Measurements from ENCODE around the gene GPR17.

The GPR17 gene

DNA sequence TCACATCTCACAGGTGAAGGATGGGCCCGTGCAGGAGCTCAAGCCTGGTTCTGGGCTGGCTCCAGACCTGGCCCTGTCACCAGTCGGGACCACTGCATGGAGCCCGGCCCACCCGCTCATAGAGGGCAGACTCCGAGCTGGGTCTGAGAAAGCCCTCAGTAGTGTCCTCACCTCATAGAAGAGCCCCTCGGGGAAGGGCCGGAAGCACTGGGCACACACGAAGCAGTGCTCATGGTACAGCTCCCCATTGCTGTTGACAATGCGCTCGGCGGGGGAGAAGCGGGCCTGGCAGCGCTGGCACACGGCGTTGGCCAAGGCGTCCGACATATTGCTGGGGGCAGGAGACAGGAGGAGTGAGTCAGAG, 11.3 kb downstream of the GPR17 start:
- Histone ChIP-seq H2BK15ac (ENCODE audit: low read depth, poor library complexity, severe bottlenecking) (no peak overlapping the region), H3K9me3 (ENCODE audit: control insufficient read depth, low read length) (no peaks in the 10 kb centered on the region), H3K27ac (ENCODE audit: low read length, poor library complexity, severe bottlenecking) (no peak overlapping the region), H3K4ac (ENCODE audit: low read depth in 1 of 2, low read length in 2 of 2) (no peak overlapping the region), H4K8ac (ENCODE audit: low read length) (no peak overlapping the region), H3K27me3 (ENCODE audit: control insufficient read depth in 1 of 2, insufficient read depth in 1 of 2, low read length in 2 of 2) (peaks cover 0 to 6% of the 10 kb centered on the region in 2 experiments), H2BK12ac (ENCODE audit: low read length in 2 of 2) (no peak overlapping the region), H3K4me1 (ENCODE audit: control insufficient read depth, insufficient read depth, low read depth, low read length) (peaks cover 26% of the 10 kb centered on the region), H3K36me3 (ENCODE audit: control insufficient read depth in 1 of 2, insufficient read depth in 2 of 2, low read depth in 1 of 2, low read length in 2 of 2) (peaks cover 0 to 42% of the 10 kb centered on the region in 2 experiments), H2AK5ac (ENCODE audit: low read length, severe bottlenecking) (no peak overlapping the region), H3K14ac (ENCODE audit: low read length in 2 of 2) (no peak overlapping the region), H2BK120ac (ENCODE audit: low read depth, low read length) (no peak overlapping the region), H3K18ac (ENCODE audit: low read depth in 1 of 2, low read length in 2 of 2) (no peak overlapping the region), H3K79me1 (replicated peaks; ENCODE audit: low read length, poor library complexity, severe bottlenecking) (peaks cover 6% of the 10 kb centered on the region), H3K4me3 (ENCODE audit: insufficient read depth in 1 of 2, low read depth in 1 of 2, low read length in 2 of 2) (no peak overlapping the region), H3K4me2 (ENCODE audit: low read length, poor library complexity, severe bottlenecking) (no peak overlapping the region), H2AFZ (ENCODE audit: low read depth, low read length) (no peak overlapping the region), H4K91ac (ENCODE audit: low read length) (no peak overlapping the region), H2BK5ac (ENCODE audit: low read depth, low read length, poor library complexity, severe bottlenecking) (no peak overlapping the region), H3K9ac (ENCODE audit: low read length) (no peak overlapping the region), H3K23ac (ENCODE audit: low read length in 2 of 2) (no peak overlapping the region)
- no peak for DNase-seq
- 98% methylated on average over 17 of the region's 17 CpGs for WGBS

DNA sequence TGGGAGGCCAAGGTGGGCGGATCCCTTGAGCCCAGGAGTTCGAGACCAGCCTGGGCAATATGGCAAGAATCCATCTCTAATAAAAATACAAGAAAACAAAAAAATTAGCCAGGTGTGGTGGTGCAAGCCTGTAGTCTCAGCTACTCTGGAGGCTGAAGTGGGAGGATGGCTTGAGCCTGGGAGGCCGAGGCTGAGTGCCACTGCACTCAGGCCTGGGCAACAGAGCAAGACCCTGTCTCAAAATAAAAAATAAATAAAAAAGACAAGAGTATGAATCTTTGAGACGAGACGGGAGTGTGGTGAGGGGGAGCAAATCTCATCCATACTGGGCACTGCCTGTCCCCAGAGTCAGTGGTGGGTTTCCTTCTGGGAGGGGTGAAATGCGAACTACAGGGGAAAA, 12.2 kb downstream of the GPR17 start:
- H3K18ac ChIP-seq (ENCODE audit: low read depth in 1 of 2, low read length in 2 of 2): no peak overlapping the region
- H2AFZ ChIP-seq (ENCODE audit: low read depth, low read length): no peak overlapping the region
- H3K4ac ChIP-seq (ENCODE audit: low read depth in 1 of 2, low read length in 2 of 2): no peak overlapping the region
- no peak overlapping the region for H2BK12ac ChIP-seq (ENCODE audit: low read length in 2 of 2)
- H3K79me1 ChIP-seq (replicated peaks; ENCODE audit: low read length, poor library complexity, severe bottlenecking): peaks cover 7% of the 10 kb centered on the region
- H2AK5ac ChIP-seq (ENCODE audit: low read length, severe bottlenecking): no peak overlapping the region
- no peak overlapping the region for H4K8ac ChIP-seq (ENCODE audit: low read length)
- H3K4me2 ChIP-seq (ENCODE audit: low read length, poor library complexity, severe bottlenecking): no peak overlapping the region
- no peaks in the 10 kb centered on the region for H3K9me3 ChIP-seq (ENCODE audit: control insufficient read depth, low read length)
- DNase-seq: no peak
- peaks cover 3 to 6% of the 10 kb centered on the region in 2 experiments for H3K27me3 ChIP-seq (ENCODE audit: control insufficient read depth in 1 of 2, insufficient read depth in 1 of 2, low read length in 2 of 2)
- H2BK120ac ChIP-seq (ENCODE audit: low read depth, low read length): no peak overlapping the region
- H3K9ac ChIP-seq (ENCODE audit: low read length): no peak overlapping the region
- H3K23ac ChIP-seq (ENCODE audit: low read length in 2 of 2): no peak overlapping the region
- H3K36me3 ChIP-seq (ENCODE audit: control insufficient read depth in 1 of 2, insufficient read depth in 2 of 2, low read depth in 1 of 2, low read length in 2 of 2): peaks cover 0 to 35% of the 10 kb centered on the region in 2 experiments
- no peak overlapping the region for H3K27ac ChIP-seq (ENCODE audit: low read length, poor library complexity, severe bottlenecking)
- H4K91ac ChIP-seq (ENCODE audit: low read length): no peak overlapping the region
- no peak overlapping the region for H3K14ac ChIP-seq (ENCODE audit: low read length in 2 of 2)
- no peak overlapping the region for H2BK5ac ChIP-seq (ENCODE audit: low read depth, low read length, poor library complexity, severe bottlenecking)
- H3K4me3 ChIP-seq (ENCODE audit: insufficient read depth in 1 of 2, low read depth in 1 of 2, low read length in 2 of 2): no peak overlapping the region
- WGBS: 99% methylated on average over 4 of the region's 6 CpGs
- H2BK15ac ChIP-seq (ENCODE audit: low read depth, poor library complexity, severe bottlenecking): no peak overlapping the region
- peaks cover 25% of the 10 kb centered on the region for H3K4me1 ChIP-seq (ENCODE audit: control insufficient read depth, insufficient read depth, low read depth, low read length)

GRCh38 chr2:127658641-127659407, 12.9 kb downstream of the GPR17 start:
- Histone ChIP-seq H3K27ac (ENCODE audit: low read length, poor library complexity, severe bottlenecking) (no peak overlapping the region), H4K91ac (ENCODE audit: low read length) (no peak overlapping the region), H3K79me1 (replicated peaks; ENCODE audit: low read length, poor library complexity, severe bottlenecking) (peaks cover 10% of the 10 kb centered on the region), H3K4ac (ENCODE audit: low read depth in 1 of 2, low read length in 2 of 2) (no peak overlapping the region), H3K9ac (ENCODE audit: low read length) (no peak overlapping the region), H3K14ac (ENCODE audit: low read length in 2 of 2) (no peak overlapping the region), H2AK5ac (ENCODE audit: low read length, severe bottlenecking) (no peak overlapping the region), H2BK5ac (ENCODE audit: low read depth, low read length, poor library complexity, severe bottlenecking) (no peak overlapping the region), H3K4me3 (ENCODE audit: insufficient read depth in 1 of 2, low read depth in 1 of 2, low read length in 2 of 2) (no peak overlapping the region), H3K18ac (ENCODE audit: low read depth in 1 of 2, low read length in 2 of 2) (no peak overlapping the region), H3K36me3 (ENCODE audit: control insufficient read depth in 1 of 2, insufficient read depth in 2 of 2, low read depth in 1 of 2, low read length in 2 of 2) (peaks cover 0 to 33% of the 10 kb centered on the region in 2 experiments), H2BK120ac (ENCODE audit: low read depth, low read length) (no peak overlapping the region), H4K8ac (ENCODE audit: low read length) (no peak overlapping the region), H2BK15ac (ENCODE audit: low read depth, poor library complexity, severe bottlenecking) (no peak overlapping the region), H3K4me2 (ENCODE audit: low read length, poor library complexity, severe bottlenecking) (no peak overlapping the region), H2BK12ac (ENCODE audit: low read length in 2 of 2) (peak overlapping the region in 1 of 2 experiments; percentile 23), H3K27me3 (ENCODE audit: control insufficient read depth in 1 of 2, insufficient read depth in 1 of 2, low read length in 2 of 2) (peaks cover 8 to 10% of the 10 kb centered on the region in 2 experiments), H3K4me1 (ENCODE audit: control insufficient read depth, insufficient read depth, low read depth, low read length) (peaks cover 23% of the 10 kb centered on the region), H2AFZ (ENCODE audit: low read depth, low read length) (no peak overlapping the region), H3K9me3 (ENCODE audit: control insufficient read depth, low read length) (no peaks in the 10 kb centered on the region), H3K23ac (ENCODE audit: low read length in 2 of 2) (no peak overlapping the region)
- no peak for DNase-seq
- WGBS: 93% methylated on average over 20 of the region's 20 CpGs

GRCh38 chr2:127659408-127660290, 13.7 kb downstream of the GPR17 start:
- H3K4me1 ChIP-seq (ENCODE audit: control insufficient read depth, insufficient read depth, low read depth, low read length): peaks cover 26% of the 10 kb centered on the region
- no peak overlapping the region for H3K23ac ChIP-seq (ENCODE audit: low read length in 2 of 2)
- H3K18ac ChIP-seq (ENCODE audit: low read depth in 1 of 2, low read length in 2 of 2): no peak overlapping the region
- no peak overlapping the region for H2AK5ac ChIP-seq (ENCODE audit: low read length, severe bottlenecking)
- peak overlapping the region; percentile 70 for H4K91ac ChIP-seq (ENCODE audit: low read length)
- peak overlapping the region in 1 of 2 experiments; percentile 76 for H3K4ac ChIP-seq (ENCODE audit: low read depth in 1 of 2, low read length in 2 of 2)
- H2BK120ac ChIP-seq (ENCODE audit: low read depth, low read length): no peak overlapping the region
- no peak overlapping the region for H3K27ac ChIP-seq (ENCODE audit: low read length, poor library complexity, severe bottlenecking)
- 90% methylated on average over 12 of the region's 14 CpGs for WGBS
- no peak overlapping the region for H2AFZ ChIP-seq (ENCODE audit: low read depth, low read length)
- peak overlapping the region in 1 of 2 experiments; percentile 23 for H2BK12ac ChIP-seq (ENCODE audit: low read length in 2 of 2)
- H3K27me3 ChIP-seq (ENCODE audit: control insufficient read depth in 1 of 2, insufficient read depth in 1 of 2, low read length in 2 of 2): peaks cover 11 to 15% of the 10 kb centered on the region in 2 experiments
- H3K79me1 ChIP-seq (replicated peaks; ENCODE audit: low read length, poor library complexity, severe bottlenecking): peaks cover 10% of the 10 kb centered on the region
- DNase-seq: no peak
- H2BK15ac ChIP-seq (ENCODE audit: low read depth, poor library complexity, severe bottlenecking): peak overlapping the region; percentile 3
- no peak overlapping the region for H3K4me2 ChIP-seq (ENCODE audit: low read length, poor library complexity, severe bottlenecking)
- peak overlapping the region in 1 of 2 experiments; percentile 63 for H3K14ac ChIP-seq (ENCODE audit: low read length in 2 of 2)
- H3K36me3 ChIP-seq (ENCODE audit: control insufficient read depth in 1 of 2, insufficient read depth in 2 of 2, low read depth in 1 of 2, low read length in 2 of 2): peaks cover 0 to 25% of the 10 kb centered on the region in 2 experiments
- H4K8ac ChIP-seq (ENCODE audit: low read length): no peak overlapping the region
- H3K4me3 ChIP-seq (ENCODE audit: insufficient read depth in 1 of 2, low read depth in 1 of 2, low read length in 2 of 2): no peak overlapping the region
- H3K9me3 ChIP-seq (ENCODE audit: control insufficient read depth, low read length): no peaks in the 10 kb centered on the region
- no peak overlapping the region for H3K9ac ChIP-seq (ENCODE audit: low read length)
- H2BK5ac ChIP-seq (ENCODE audit: low read depth, low read length, poor library complexity, severe bottlenecking): no peak overlapping the region

All from mesenchymal stem cell (in vitro differentiated cells and primary cell).